Gastroesophageal sphincter (tissue), 3 donors: Measurements from ENCODE around the gene KPNA6.

ENCODE experiments used
- CTCF ChIP-seq, 4 experiments: fragments of 200-600 bp in 2 of 4; fragments of 450-650 bp in 2 of 4; sonication (generic) in 1 of 4; IDR thresholded peaks; one replicate each; pipeline ENCODE4 v1.5.1; 2017 to 2019; ENCODE audit warnings: antibody characterized with exemption in 4 of 4, mild to moderate bottlenecking in 2 of 4, moderate library complexity in 2 of 4
- POLR2A ChIP-seq, 2 donors: fragments of 450-650 bp; IDR thresholded peaks; one replicate each; pipeline ENCODE4 v1.6.1; 2017; ENCODE audit warnings: antibody characterized with exemption in 2 of 2, mild to moderate bottlenecking in 2 of 2, moderate library complexity in 1 of 2

DNA sequence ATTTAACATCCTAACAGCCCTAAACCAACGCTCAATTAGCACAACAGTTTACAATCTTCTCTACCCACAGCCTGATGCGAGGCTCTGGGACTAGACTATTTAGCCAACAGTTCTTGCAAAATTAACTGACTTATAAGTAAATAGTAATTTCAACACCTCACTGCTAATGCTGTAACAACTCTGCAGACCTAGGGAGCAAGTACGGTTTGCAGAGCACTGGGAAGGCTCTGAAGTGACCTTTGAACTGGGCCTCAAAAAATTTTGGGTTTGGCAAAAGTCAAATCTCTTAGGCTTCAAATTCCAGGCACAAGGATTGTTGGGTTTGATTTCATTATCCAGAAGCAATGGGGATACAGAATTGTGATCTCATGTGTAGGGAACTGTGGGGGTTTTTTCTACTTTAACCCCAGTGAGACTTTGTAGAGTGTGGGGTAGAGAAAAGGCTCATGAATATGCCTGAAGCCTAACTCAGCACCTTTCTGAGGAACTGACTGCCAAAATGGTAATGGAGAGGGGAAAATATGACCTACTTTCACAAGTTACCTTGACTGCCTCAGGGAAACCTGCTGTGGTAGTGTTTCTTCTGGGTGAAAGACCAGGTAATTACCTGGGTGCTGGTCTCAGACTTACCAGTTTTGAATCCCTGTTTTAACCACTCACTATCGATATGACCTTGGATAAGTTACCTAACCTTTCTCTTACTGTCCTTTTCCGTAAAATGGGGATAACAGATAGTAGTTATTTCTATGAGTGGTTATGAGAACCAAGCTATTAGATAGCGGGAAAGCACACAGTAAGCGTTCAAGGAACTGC lies 70.7 kb downstream of the KPNA6 start:
- TF ChIP-seq CTCF (IDR thresholded peaks at IDR 0.05) (no peak), POLR2A (IDR thresholded peaks at IDR 0.05) (no peak)
